ENCODE data around the gene SMCO3. TPM values are rescaled to one million over a fixed set of nuclear protein-coding genes. Genes with fewer than 3 reads are reported as not detected.

SMCO3 gene
- total RNA-seq, 2 donors from 2014 or later = 1.3 to 4.3 TPM

- no peak for ATAC-seq
- no peak for DNase-seq
- peaks cover 0 to under 1% of the 10 kb centered on the region in 2 donors for H3K36me3 ChIP-seq (replicated peaks in 1 of 2; ENCODE audit: insufficient read depth in 1 of 2, low read depth in 2 of 2)
- H3K4me3 ChIP-seq = no peak overlapping the region
- peaks cover 11% of the 10 kb centered on the region for H3K4me1 ChIP-seq
- no peaks in the 10 kb centered on the region for H3K9me3 ChIP-seq
- TF ChIP-seq POLR2A (IDR thresholded peaks at IDR 0.05) (no peak), CTCF (IDR thresholded peaks at IDR 0.05) (no peak)
- WGBS, 2 donors = 59% methylated on average over 2 of the region's 2 CpGs
- intact Hi-C loops (cut with DNase I) = no loop called here
- no peaks in the 10 kb centered on the region for H3K27me3 ChIP-seq
- H3K27ac ChIP-seq = no peak overlapping the region
Measured at GRCh38 chr12:14781563-14781962, 32.4 kb downstream of the SMCO3 start.

- ATAC-seq (no peak), DNase-seq (no peak)
- WGBS, 2 donors = 62 to 67% methylated on average over 3 of the region's 3 CpGs
- Histone ChIP-seq H3K9me3 (no peaks in the 10 kb centered on the region), H3K27me3 (no peaks in the 10 kb centered on the region), H3K4me3 (no peak overlapping the region), H3K4me1 (peaks cover 18% of the 10 kb centered on the region), H3K27ac (no peak overlapping the region), H3K36me3 (replicated peaks in 1 of 2; ENCODE audit: insufficient read depth in 1 of 2, low read depth in 2 of 2) (no peaks in the 10 kb centered on the region)
- intact Hi-C loops (cut with DNase I) = no loop called here
- TF ChIP-seq POLR2A (IDR thresholded peaks at IDR 0.05) (no peak), CTCF (IDR thresholded peaks at IDR 0.05) (no peak)
Measured at GRCh38 chr12:14780859-14781258, 33.1 kb downstream of the SMCO3 start.

GRCh38 chr12:14779834-14780233 lies 34.1 kb downstream of the SMCO3 start:
- Histone ChIP-seq H3K4me3 (no peak overlapping the region), H3K9me3 (no peaks in the 10 kb centered on the region), H3K27me3 (no peaks in the 10 kb centered on the region), H3K4me1 (peaks cover 22% of the 10 kb centered on the region), H3K27ac (no peak overlapping the region), H3K36me3 (replicated peaks in 1 of 2; ENCODE audit: insufficient read depth in 1 of 2, low read depth in 2 of 2) (no peaks in the 10 kb centered on the region)
- no peak for ATAC-seq
- intact Hi-C loops (cut with DNase I) = no loop called here
- no peak for DNase-seq
- 90 to 97% methylated on average over 2 of the region's 2 CpGs for WGBS, 2 donors
- TF ChIP-seq CTCF (IDR thresholded peaks at IDR 0.05) (no peak), POLR2A (IDR thresholded peaks at IDR 0.05) (no peak)

GRCh38 chr12:14777271-14777670 lies 36.7 kb downstream of the SMCO3 start:
- 19 to 21% methylated on average over 3 of the region's 3 CpGs for WGBS, 2 donors
- H3K36me3 ChIP-seq (replicated peaks in 1 of 2; ENCODE audit: insufficient read depth in 1 of 2, low read depth in 2 of 2) = no peaks in the 10 kb centered on the region
- DNase-seq = peak; percentile 48 to 67 (median 59)
- TF ChIP-seq CTCF (IDR thresholded peaks at IDR 0.05) (no peak), POLR2A (IDR thresholded peaks at IDR 0.05) (peak in 1 of 3 donors; percentile 41)
- H3K27ac ChIP-seq = peak overlapping the region; percentile 95 to 99 (median 98)
- no peaks in the 10 kb centered on the region for H3K27me3 ChIP-seq
- H3K4me1 ChIP-seq = peaks cover 31% of the 10 kb centered on the region
- no peaks in the 10 kb centered on the region for H3K9me3 ChIP-seq
- ATAC-seq = no peak
- H3K4me3 ChIP-seq = no peak overlapping the region
- intact Hi-C loops (cut with DNase I) = no loop called here

GRCh38 chr12:14776236-14776961 lies 37.6 kb downstream of the SMCO3 start:
- intact Hi-C loops (cut with DNase I) = no loop called here
- TF ChIP-seq CTCF (IDR thresholded peaks at IDR 0.05) (peak in 3 of 7 experiments; percentile 12 to 37 (median 14)), POLR2A (IDR thresholded peaks at IDR 0.05) (no peak)
- WGBS, 2 donors = 32 to 41% methylated on average over 5 of the region's 5 CpGs
- no peaks in the 10 kb centered on the region for H3K36me3 ChIP-seq (replicated peaks in 1 of 2; ENCODE audit: insufficient read depth in 1 of 2, low read depth in 2 of 2)
- ATAC-seq (no peak), DNase-seq (peak in 1 of 4 donors; percentile 3)
- no peaks in the 10 kb centered on the region for H3K27me3 ChIP-seq
- H3K27ac ChIP-seq = peak overlapping the region; percentile 95 to 99 (median 98)
- H3K4me3 ChIP-seq = no peak overlapping the region
- H3K4me1 ChIP-seq = peaks cover 39% of the 10 kb centered on the region
- no peaks in the 10 kb centered on the region for H3K9me3 ChIP-seq
